Fibroblast of upper back skin (primary cell): ENCODE data around the gene TRAPPC10.
"Not testable (repeated sequence)": the region's sequence is repeated elsewhere in the genome, so short reads cannot be mapped to it uniquely, and the experiment has no call there.

Source experiments
- DNase-seq: peaks from one replicate; pipeline ENCODE4 v3.0.0-alpha.2; 2013

Gene TRAPPC10

GRCh38 chr21:44094832-44095231 is 82.7 kb downstream of the TRAPPC10 start:
- DNase-seq: no peak

DNA sequence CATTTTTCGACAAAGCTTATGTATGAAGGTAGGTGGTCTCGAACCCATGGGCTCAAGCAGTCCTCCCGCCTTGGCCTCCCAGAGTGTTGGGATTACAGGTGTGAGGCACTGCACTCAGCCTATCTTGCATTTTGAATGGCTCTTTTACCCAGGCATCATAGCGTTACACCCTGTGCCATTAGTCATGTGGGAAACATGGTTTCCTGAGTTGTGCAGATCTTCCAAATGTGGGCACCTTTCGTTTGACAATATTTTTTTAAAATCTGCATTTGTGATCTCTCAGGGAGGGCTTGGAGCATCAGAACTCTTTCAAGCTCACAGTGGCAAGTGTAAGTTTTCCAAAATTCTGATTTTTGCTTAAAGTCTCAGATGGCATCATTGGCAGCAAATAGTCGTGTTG is 86.4 kb downstream of the TRAPPC10 start:
- DNase-seq: not testable (repeated sequence)

GRCh38 chr21:44098964-44099363 is 86.9 kb downstream of the TRAPPC10 start:
- not testable (repeated sequence) for DNase-seq

- DNase-seq: not testable (repeated sequence)
These were observed 95.0 kb downstream of the TRAPPC10 start, which contains the start of gene PWP2 for GRCh38 chr21:44107026-44107501. TSS of gene PWP2 (plus strand) at chr21:44107399. CDS start at chr21:44107417, 18 bp downstream.

GRCh38 chr21:44107589-44107988 is 95.5 kb downstream of the TRAPPC10 start:
- not testable (repeated sequence) for DNase-seq

DNA sequence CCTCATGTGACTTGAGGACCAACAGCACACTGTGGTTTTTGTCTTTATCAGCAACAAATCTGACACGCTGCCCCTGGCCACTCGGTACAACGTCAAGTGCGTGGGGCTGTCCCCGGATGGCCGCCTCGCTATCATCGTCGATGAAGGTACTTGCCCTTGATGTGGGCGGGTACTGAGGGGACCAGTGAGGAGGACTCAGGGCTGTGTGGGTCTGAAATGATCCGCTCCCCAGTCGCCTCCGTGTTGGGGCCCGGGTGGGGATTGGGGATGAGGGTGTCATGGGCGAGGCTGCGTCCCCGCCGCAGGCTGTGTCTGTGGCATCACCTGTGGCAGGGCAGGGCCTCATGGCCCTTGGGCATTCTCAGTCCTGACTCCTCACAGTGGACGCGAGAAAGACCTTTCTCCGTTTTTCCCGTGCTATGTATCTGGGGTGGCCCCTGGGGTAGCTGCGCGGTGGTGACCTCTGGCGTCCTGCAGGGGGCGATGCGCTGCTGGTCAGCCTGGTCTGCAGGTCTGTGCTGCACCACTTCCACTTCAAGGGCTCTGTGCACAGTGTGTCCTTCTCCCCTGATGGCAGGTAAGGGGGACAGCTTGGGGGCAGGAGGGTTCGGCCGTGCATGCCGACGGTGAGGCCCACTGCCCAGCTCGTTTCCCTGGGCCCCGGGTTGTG is 101.7 kb downstream of the TRAPPC10 start:
- DNase-seq: not testable (repeated sequence)

DNA sequence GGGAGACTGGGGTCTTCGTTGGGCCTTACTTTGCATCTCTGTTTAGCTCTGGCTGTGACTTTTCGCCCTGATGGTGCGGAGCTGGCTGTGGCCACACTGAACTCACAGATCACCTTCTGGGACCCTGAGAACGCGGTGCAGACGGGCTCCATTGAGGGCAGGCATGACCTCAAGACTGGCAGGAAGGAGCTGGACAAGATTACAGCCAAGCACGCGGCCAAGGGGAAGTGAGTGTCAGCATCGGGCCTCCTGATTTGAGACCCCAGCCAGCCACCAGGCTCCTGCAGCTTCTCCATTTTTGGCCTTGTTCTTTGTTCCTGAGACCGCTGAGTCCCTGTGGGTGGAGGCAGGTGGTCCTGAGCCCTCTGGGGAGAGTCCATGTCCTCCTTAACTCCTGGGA is 110.0 kb downstream of the TRAPPC10 start:
- DNase-seq: not testable (repeated sequence)

GRCh38 chr21:44127827-44128226 is 115.7 kb downstream of the TRAPPC10 start:
- not testable (repeated sequence) for DNase-seq

- not testable (repeated sequence) for DNase-seq
These were observed 121.6 kb downstream of the TRAPPC10 start for GRCh38 chr21:44133715-44134057.

DNA sequence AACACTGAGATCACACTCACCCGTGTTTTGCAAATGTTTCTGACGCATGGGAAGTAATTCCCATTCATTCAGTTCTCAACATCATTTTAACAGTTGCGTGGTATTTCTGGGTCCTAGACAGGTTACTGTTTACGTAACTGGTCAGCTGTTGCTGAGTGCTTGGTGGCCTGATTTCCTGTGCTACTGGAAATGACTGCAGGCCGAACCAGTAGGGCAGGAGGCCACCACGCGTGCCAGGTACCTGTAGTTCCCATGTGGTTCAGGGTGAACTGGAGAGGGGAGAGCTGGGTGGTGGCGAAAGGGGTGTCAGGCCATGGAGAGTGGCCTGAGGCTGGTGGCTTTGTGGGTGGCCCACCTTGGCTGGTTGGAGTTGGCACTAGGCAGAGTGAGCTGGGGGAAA is 122.6 kb downstream of the TRAPPC10 start:
- not testable (repeated sequence) for DNase-seq

DNA sequence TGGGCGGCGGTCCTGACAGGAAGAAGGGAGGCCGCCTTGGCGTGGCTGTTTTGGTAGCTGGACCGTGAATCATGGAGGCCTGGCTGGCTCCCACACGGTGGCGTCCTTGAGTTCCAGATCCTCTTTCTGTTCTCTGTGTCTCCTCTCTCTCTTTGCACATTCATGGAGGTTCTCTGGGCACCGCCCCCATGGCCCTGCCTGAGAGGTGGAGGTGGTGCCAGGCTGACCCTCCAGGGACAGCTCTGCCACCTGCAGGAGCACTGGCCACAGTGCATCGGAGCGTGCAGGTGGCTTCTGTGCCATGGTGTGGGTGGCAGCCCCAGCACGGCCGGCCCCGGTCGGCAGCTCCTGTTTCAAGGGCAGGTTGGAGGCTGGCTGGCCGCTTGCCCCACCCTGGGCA is 125.9 kb downstream of the TRAPPC10 start:
- not testable (repeated sequence) for DNase-seq

GRCh38 chr21:44139787-44140551 is 127.9 kb downstream of the TRAPPC10 start:
- not testable (repeated sequence) for DNase-seq

DNA sequence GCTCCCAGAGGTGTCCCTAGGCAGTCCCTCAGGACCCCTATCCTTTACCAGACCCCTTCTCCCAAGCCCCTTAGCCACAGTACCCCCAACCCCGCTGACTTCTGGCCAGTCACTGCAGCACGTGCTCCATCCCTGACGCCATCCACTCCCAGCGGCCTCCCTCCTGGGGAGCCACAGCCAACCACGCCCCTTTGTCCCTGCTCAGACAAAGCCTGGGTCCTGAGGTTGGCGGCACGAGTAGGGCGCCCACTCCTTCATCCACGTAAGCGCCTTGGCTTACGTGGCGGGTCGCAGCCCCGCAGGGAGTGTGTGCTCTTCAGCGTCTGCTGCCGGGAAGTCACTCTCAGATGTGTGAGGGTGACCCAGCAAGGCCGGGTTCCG is 128.4 kb downstream of the TRAPPC10 start:
- not testable (repeated sequence) for DNase-seq

DNA sequence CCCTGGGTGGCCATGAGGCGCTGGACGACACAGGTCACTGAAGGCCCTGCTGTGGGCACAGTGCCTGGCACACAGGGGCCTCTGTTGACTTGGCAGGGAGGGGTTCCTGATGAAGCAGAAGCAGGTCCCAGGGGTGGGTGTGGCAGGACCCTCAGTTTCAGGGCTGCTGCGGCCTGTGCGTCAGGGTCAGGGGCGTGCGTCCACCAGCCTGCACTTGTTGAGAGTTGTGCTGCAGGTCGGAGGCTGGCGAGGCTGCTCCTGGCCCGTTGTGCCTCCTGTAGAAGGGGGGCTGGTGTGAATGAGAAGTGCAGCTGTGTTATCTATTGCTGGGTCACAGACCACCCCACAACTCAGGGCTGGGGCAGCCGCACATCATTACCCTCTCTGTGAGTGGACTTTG is 130.4 kb downstream of the TRAPPC10 start:
- DNase-seq: not testable (repeated sequence)

GRCh38 chr21:44143380-44143779 is 131.3 kb downstream of the TRAPPC10 start:
- not testable (repeated sequence) for DNase-seq

DNA sequence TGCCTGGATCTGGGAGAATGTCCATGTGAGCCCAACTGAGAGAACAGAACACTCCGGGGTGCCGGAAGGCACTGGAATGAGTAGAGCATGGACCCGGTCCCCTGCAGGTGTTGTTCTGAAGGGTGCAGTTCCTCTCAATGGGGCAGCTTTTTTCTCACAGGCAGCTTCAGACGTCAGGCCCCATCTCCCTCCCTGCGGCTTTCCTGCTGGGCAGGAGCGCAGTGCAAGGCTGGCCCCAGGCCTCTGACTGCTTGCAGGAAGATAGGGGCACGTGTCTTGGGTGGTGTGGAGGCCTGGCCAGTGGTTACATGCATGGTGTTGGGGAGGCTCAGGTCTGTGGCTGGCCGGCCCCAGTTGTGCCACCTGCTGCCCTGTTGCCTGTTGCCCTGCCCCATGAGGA is 131.9 kb downstream of the TRAPPC10 start:
- DNase-seq: not testable (repeated sequence)

DNA sequence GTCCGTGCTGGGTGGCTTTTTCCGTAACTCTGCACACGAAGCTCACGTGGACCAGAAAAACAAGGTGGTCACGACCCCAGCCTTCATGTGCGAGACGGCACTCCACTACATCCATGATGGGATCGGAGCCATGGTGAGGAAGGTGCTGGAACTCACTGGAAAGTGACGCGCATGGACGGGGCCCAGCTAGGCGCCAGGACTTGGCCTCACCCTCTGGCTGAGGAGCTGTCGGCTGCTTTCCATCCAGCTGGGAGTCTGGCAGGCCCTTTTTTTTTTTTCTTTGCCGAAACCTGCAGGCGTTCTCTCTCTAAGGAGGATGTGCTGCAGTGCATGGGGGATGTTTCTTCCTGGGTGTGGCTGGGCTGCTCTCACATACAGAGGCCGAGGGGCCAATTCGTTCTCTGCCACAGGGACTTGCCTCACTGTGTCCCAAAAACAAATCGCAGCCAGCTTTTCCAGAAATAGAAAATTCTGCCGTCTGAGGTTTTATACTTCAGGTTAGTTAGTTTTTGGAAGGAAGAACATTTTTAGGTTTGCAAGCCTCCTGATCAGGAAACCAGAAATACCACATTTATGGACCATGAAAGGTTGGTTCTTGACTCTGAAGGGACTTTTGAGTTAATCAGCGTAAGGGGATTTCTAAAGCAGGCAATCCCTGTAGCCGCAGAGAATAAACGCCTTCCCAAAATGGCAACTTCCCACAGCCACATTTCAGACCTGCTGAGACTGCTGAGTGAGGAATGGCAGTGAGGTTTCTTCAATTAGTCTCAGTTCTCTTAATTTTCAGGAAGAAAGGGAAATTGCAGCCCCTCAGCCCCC is 132.9 kb downstream of the TRAPPC10 start:
- not testable (repeated sequence) for DNase-seq

DNA sequence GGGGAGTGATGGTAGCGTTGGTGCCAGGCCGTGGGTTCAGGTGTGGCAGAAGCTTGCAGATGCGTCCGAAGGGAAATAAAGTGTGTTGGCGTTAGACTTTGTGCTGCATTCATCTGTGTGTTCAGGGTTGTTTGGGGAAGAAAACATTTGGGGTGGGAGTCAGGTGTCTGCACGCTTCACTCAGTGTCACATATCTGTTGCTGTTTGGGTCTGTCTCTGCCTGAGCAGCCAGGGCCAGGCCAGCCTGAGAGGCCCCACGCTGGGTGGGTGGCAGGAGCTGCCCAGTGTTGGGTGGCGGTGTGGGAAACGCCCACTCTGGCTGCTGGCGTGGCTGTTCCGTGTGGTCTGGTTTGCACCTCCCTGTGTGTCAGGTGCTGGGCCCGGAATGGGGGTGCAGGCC is 133.5 kb downstream of the TRAPPC10 start:
- not testable (repeated sequence) for DNase-seq

DNA sequence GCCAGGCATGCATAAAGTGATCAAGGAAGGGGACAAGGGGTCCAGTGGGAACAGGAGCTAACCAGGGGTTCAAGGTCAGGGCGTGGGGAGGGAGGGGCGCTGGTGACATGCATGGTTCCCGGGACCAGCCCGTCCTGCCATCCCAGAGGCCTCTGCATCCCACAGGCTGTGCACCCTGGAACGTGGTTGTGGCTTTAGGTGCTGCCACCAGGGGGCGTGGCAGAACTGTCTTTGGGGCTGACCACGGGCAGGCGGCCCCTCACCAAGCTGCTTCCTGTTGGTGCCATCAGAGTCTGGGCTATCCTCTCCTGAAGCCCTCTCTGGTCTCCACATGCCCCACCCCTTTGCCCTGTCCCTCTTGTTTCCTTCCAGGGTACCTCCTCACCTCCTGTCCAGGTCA is 135.0 kb downstream of the TRAPPC10 start:
- DNase-seq: not testable (repeated sequence)

- not testable (repeated sequence) for DNase-seq
These were observed 138.1 kb downstream of the TRAPPC10 start for GRCh38 chr21:44150255-44150654.

- not testable (repeated sequence) for DNase-seq
These were observed 141.2 kb downstream of the TRAPPC10 start for GRCh38 chr21:44153214-44153888.

- DNase-seq: not testable (repeated sequence)
These were observed 141.8 kb downstream of the TRAPPC10 start for GRCh38 chr21:44153889-44154228.

- not testable (repeated sequence) for DNase-seq
These were observed 142.7 kb downstream of the TRAPPC10 start for GRCh38 chr21:44154816-44155230.
